ENCODE measurements around the gene ZNF746. TPM values are rescaled to one million over a fixed set of nuclear protein-coding genes. Genes with fewer than 3 reads are reported as not detected.

Gene ZNF746
- polyA plus RNA-seq, 1 donor from 2014 or later: 17.2 TPM

DNA sequence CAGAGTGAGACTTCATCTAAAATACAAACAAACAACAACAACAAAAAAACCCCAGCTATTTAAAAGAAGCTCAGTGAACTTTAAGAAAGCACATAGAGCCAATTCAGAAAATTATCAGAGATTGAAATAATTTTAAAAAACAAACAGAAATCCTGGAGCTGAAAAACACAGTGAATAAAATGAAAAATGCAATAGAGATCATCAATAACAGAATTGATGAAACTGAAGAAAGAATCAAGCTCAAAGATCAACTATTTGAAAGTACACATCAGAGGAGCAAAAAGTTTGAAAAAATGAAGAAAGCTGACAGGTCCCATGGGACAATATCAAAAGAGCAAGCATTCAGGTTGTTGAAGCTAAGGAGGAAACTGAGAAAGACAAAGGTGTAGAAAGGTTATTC is 12.2 kb upstream of the ZNF746 start:
- no peak overlapping the region for H2AFZ ChIP-seq (ENCODE audit: low read depth, low read length)
- no peak overlapping the region for H3K4me2 ChIP-seq (ENCODE audit: low read length)
- H3K9me3 ChIP-seq (ENCODE audit: low read length): peaks cover 6% of the 10 kb centered on the region
- no peaks in the 10 kb centered on the region for H4K20me1 ChIP-seq (ENCODE audit: insufficient read depth)
- H3K27ac ChIP-seq (ENCODE audit: low read length): no peak overlapping the region
- H3K9ac ChIP-seq (ENCODE audit: low read length): no peak overlapping the region
- TF ChIP-seq CTCF (IDR thresholded peaks at IDR 0.05; ENCODE audit: poor library complexity, severe bottlenecking): no peak
- TF ChIP-seq TAF1 (IDR thresholded peaks at IDR 0.05; ENCODE audit: low read depth): no peak
- TF ChIP-seq EP300 (conservative IDR thresholded peaks at IDR 0.05; ENCODE audit: poor library complexity, severe bottlenecking): no peak
- no peak for TF ChIP-seq EZH2 (IDR thresholded peaks at IDR 0.05; ENCODE audit: borderline replicate concordance, insufficient read depth, low read length, poor library complexity, severe bottlenecking)
- no peak for TF ChIP-seq RAD21 (conservative IDR thresholded peaks at IDR 0.05)
- TF ChIP-seq SMC3 (conservative IDR thresholded peaks at IDR 0.05; ENCODE audit: poor library complexity): no peak
- TF ChIP-seq POLR2AphosphoS5 (IDR thresholded peaks at IDR 0.05): no peak
- no peak for TF ChIP-seq REST (IDR thresholded peaks at IDR 0.05; ENCODE audit: borderline replicate concordance)
- no peak for TF ChIP-seq MXI1 (conservative IDR thresholded peaks at IDR 0.05; ENCODE audit: poor library complexity, severe bottlenecking)
- no peak overlapping the region for H3K4me3 ChIP-seq (ENCODE audit: low read length)
- H3F3A ChIP-seq (ENCODE audit: insufficient read depth, low read length, poor library complexity, severe bottlenecking): no peaks in the 10 kb centered on the region
- no peaks in the 10 kb centered on the region for H3K36me3 ChIP-seq (ENCODE audit: insufficient read depth, low read length)
- no peaks in the 10 kb centered on the region for H3K9me2 ChIP-seq (ENCODE audit: insufficient read depth, low read length)
- no peaks in the 10 kb centered on the region for H3K79me2 ChIP-seq (replicated peaks; ENCODE audit: insufficient read depth, low read length)
- H3K27me3 ChIP-seq (ENCODE audit: insufficient read depth, low read depth, low read length): no peaks in the 10 kb centered on the region

DNA sequence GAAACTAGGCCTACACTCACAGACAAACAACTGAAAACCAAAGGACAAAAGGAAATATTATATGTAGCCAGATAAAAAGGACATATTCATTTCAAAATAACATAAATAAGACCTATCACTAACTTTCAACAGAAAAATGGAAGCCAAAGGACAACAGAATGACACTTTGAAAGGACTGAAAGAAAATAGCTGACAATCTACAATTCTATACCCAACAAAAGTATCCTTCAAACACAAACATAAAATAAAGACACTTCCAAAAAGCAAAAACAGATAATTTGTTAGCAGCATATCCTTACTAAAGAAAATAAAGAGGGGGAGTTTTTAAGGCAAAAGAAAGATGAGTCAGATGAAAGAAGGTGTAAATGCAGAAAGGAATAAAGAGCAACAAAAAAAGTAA is 7.9 kb upstream of the ZNF746 start:
- Histone ChIP-seq H4K20me1 (ENCODE audit: insufficient read depth) (no peaks in the 10 kb centered on the region), H3F3A (ENCODE audit: insufficient read depth, low read length, poor library complexity, severe bottlenecking) (no peaks in the 10 kb centered on the region), H3K27ac (ENCODE audit: low read length) (no peak overlapping the region), H3K79me2 (replicated peaks; ENCODE audit: insufficient read depth, low read length) (no peaks in the 10 kb centered on the region), H3K9me2 (ENCODE audit: insufficient read depth, low read length) (no peaks in the 10 kb centered on the region), H3K4me3 (ENCODE audit: low read length) (no peak overlapping the region), H3K9ac (ENCODE audit: low read length) (no peak overlapping the region), H3K9me3 (ENCODE audit: low read length) (peaks cover 6% of the 10 kb centered on the region), H2AFZ (ENCODE audit: low read depth, low read length) (no peak overlapping the region), H3K36me3 (ENCODE audit: insufficient read depth, low read length) (no peaks in the 10 kb centered on the region), H3K27me3 (ENCODE audit: insufficient read depth, low read depth, low read length) (no peaks in the 10 kb centered on the region), H3K4me2 (ENCODE audit: low read length) (no peak overlapping the region)
- no peak for TF ChIP-seq EP300 (conservative IDR thresholded peaks at IDR 0.05; ENCODE audit: poor library complexity, severe bottlenecking)
- TF ChIP-seq REST (IDR thresholded peaks at IDR 0.05; ENCODE audit: borderline replicate concordance): no peak
- TF ChIP-seq EZH2 (IDR thresholded peaks at IDR 0.05; ENCODE audit: borderline replicate concordance, insufficient read depth, low read length, poor library complexity, severe bottlenecking): no peak
- no peak for TF ChIP-seq CTCF (IDR thresholded peaks at IDR 0.05; ENCODE audit: poor library complexity, severe bottlenecking)
- no peak for TF ChIP-seq RAD21 (conservative IDR thresholded peaks at IDR 0.05)
- no peak for TF ChIP-seq MXI1 (conservative IDR thresholded peaks at IDR 0.05; ENCODE audit: poor library complexity, severe bottlenecking)
- no peak for TF ChIP-seq POLR2AphosphoS5 (IDR thresholded peaks at IDR 0.05)
- no peak for TF ChIP-seq SMC3 (conservative IDR thresholded peaks at IDR 0.05; ENCODE audit: poor library complexity)
- no peak for TF ChIP-seq TAF1 (IDR thresholded peaks at IDR 0.05; ENCODE audit: low read depth)
